ENCODE measurements around the gene PROSER2. TPM values are rescaled to one million over a fixed set of nuclear protein-coding genes. Genes with fewer than 3 reads are reported as not detected.

The PROSER2 gene
- total and polyA plus RNA-seq, 9 of the 15 experiments (the other 6 are each of a cell fraction or from before 2014, with no cell fraction given): 0.62 to 14.8 (median 2.9) TPM

GRCh38 chr10:11882646-11883375, 59.7 kb downstream of the PROSER2 start:
- peaks cover 41% of the 10 kb centered on the region; the same call in 2 of the 3 replicates for H3K36me3 ChIP-seq (ENCODE audit: control insufficient read depth, insufficient read depth, low read length)
- 0 out of 2 replicates have a peak, but pooled peaks have one; percentile 12 for TF ChIP-seq MAX (CRISPR knock-in tag; IDR thresholded peaks at IDR 0.05)
- no peak for TF ChIP-seq RBBP5 (IDR thresholded peaks at IDR 0.05; ENCODE audit: borderline replicate concordance, insufficient read depth, low read length, poor library complexity, severe bottlenecking)
- peak; percentile 39; the same call in 1 of the 2 replicates for TF ChIP-seq GABPA (tag; conservative IDR thresholded peaks at IDR 0.05; ENCODE audit: low read depth)
- 0 out of 2 replicates have a peak, but pooled peaks have one; percentile 4 for TF ChIP-seq HMBOX1 (IDR thresholded peaks at IDR 0.05)
- no peak for TF ChIP-seq ATF2 (CRISPR knock-in tag; IDR thresholded peaks at IDR 0.05)
- TF ChIP-seq POLR2A (conservative IDR thresholded peaks at IDR 0.05): peak; percentile 45
- no peak for TF ChIP-seq ATF1 (CRISPR knock-in tag; IDR thresholded peaks at IDR 0.05)
- TF ChIP-seq ATF1 (tag; IDR thresholded peaks at IDR 0.05): no peak
- TF ChIP-seq PHB2 (IDR thresholded peaks at IDR 0.05; ENCODE audit: low read depth): no peak
- peak; percentile 98 for TF ChIP-seq ZNF12 (CRISPR knock-in tag; IDR thresholded peaks at IDR 0.05)
- TF ChIP-seq BRF2 (IDR thresholded peaks at IDR 0.05; ENCODE audit: borderline replicate concordance, insufficient read depth, insufficient read length): no peak
- no peak for TF ChIP-seq BHLHE40 (IDR thresholded peaks at IDR 0.05; ENCODE audit: low read length)
- peak; percentile 42; the same call in 1 of the 2 replicates for TF ChIP-seq SUPT5H (IDR thresholded peaks at IDR 0.05)
- TF ChIP-seq POLR2AphosphoS2 (IDR thresholded peaks at IDR 0.05; ENCODE audit: low read length): 0 out of 2 replicates have a peak, but pooled peaks have one; percentile 74
- H3K4me3 ChIP-seq: no peak overlapping the region
- POLR2A ChIA-PET: interaction anchor here (0.6 to 2.0 kb wide), 6 partner anchors 9 to 26 kb away, joined by 3 to 9 read pairs (median 4); no protein-coding TSS in a partner anchor
- peaks cover 2% of the 10 kb centered on the region for H3K9me1 ChIP-seq (ENCODE audit: control insufficient read depth, insufficient read depth, low read length)
- H3K9me3 ChIP-seq (replicated peaks; ENCODE audit: control insufficient read depth, insufficient read depth, low read depth, low read length): no peaks in the 10 kb centered on the region
- CTCF ChIA-PET (ENCODE audit: low intra/inter-chr PET ratio): no interaction called here
- DNase-seq (ENCODE audit: extremely low read depth in 1 of 4, low spot score in 3 of 4): no peak
- H3K9ac ChIP-seq (ENCODE audit: insufficient read depth in 1 of 2, low read depth in 2 of 2, low read length in 2 of 2): peak overlapping the region in 1 of 2 experiments; percentile 49; a peak in 1 of 4 replicates
- 61% methylated on average over 14 of the region's 14 CpGs for WGBS (ENCODE audit: insufficient coverage, low coverage, missing lambda C conversion rate)
- peaks cover 8 to 55% of the 10 kb centered on the region in 2 experiments; a peak in 4 of 5 replicates for H3K4me1 ChIP-seq (replicated peaks in 1 of 2; ENCODE audit: control insufficient read depth in 2 of 2, insufficient read depth in 2 of 2, low read length in 2 of 2)
- peaks cover 11% of the 10 kb centered on the region for H4K20me1 ChIP-seq (replicated peaks; ENCODE audit: control insufficient read depth, insufficient read depth, low read length)
- intact Hi-C loops (cut with micrococcal nuclease): no loop called here
- no TSS peak for BruUV-seq (replicated peaks)
- no peak; the same call in 2 of the 3 replicates for ATAC-seq
- in situ Hi-C loops (cut with MboI): no loop called here
- H3K27me3 ChIP-seq (ENCODE audit: control insufficient read depth in 2 of 2, insufficient read depth in 2 of 2, low read length in 2 of 2): no peaks in the 10 kb centered on the region
- H3K79me2 ChIP-seq (ENCODE audit: control insufficient read depth, insufficient read depth, low read length): peaks cover 92% of the 10 kb centered on the region
- H2AFZ ChIP-seq (ENCODE audit: low read depth, low read length): no peak overlapping the region
- no peak overlapping the region for H3K4me2 ChIP-seq (ENCODE audit: insufficient read depth, low read length)
- H3K27ac ChIP-seq (ENCODE audit: extremely low read depth, low read depth, low read length): no peak overlapping the region; the same call in 2 of the 3 replicates
- no peak for FAIRE-seq
